K562 (cell line): ENCODE results near the gene LRRC4C.

ENCODE experiments used
- CTCF ChIP-seq, 3 experiments: IDR thresholded peaks in 2 of 3; conservative IDR thresholded peaks in 1 of 3; 2 replicates each; pipeline ENCODE4 v1.5.1; 2011 to 2012; ENCODE audit warnings: low read length in 3 of 3, mild to moderate bottlenecking in 3 of 3, control low read depth in 2 of 3, improper control_type of control experiment in 1 of 3, inconsistent platforms in 1 of 3, low read depth in 1 of 3, mixed read lengths in 1 of 3, moderate library complexity in 1 of 3; ENCODE audit not compliant: insufficient read depth in 2 of 3
- EZH2 ChIP-seq: IDR thresholded peaks from 2 replicates; pipeline ENCODE4 v1.6.1; 2012; ENCODE audit warnings: low read depth, mild to moderate bottlenecking, inconsistent platforms, low read length, borderline replicate concordance
- JUN ChIP-seq, 2 experiments: sonication (generic) in 1 of 2; formaldehyde crosslinking in 1 of 2; IDR thresholded peaks; 2 replicates each; pipeline versions ENCODE4 v1.6.1 to v1.8.0; 2012 to 2022; ENCODE audit warnings: borderline replicate concordance in 2 of 2, mild to moderate bottlenecking in 2 of 2, improper control_type of control experiment in 1 of 2, low read depth in 1 of 2, low read length in 1 of 2, missing genetic modification reagents in 1 of 2
- MAX ChIP-seq: sonication (generic); formaldehyde crosslinking; IDR thresholded peaks from 2 replicates; pipeline ENCODE4 v1.9.0; 2022; ENCODE audit warnings: mild to moderate bottlenecking, missing genetic modification reagents
- POLR2A ChIP-seq: fragments of 450-650 bp; conservative IDR thresholded peaks from 2 replicates; pipeline ENCODE4 v1.6.1; 2016
- RAD21 ChIP-seq, 2 experiments: fragments of 250-450 bp in 1 of 2; fragments of 450-650 bp in 1 of 2; sonication (Bioruptor Pico) in 1 of 2; formaldehyde crosslinking in 1 of 2; IDR thresholded peaks in 1 of 2; conservative IDR thresholded peaks in 1 of 2; 2 replicates each; pipeline versions ENCODE4 v1.4.0 to v1.8.0; 2020 to 2022; ENCODE audit warnings: mild to moderate bottlenecking in 2 of 2, moderate library complexity in 1 of 2
- SAP30 ChIP-seq: fragments of 200-600 bp; sonication (generic); IDR thresholded peaks from 2 replicates; pipeline ENCODE4 v1.6.1; 2012; ENCODE audit warnings: borderline replicate concordance, low read depth, mild to moderate bottlenecking, moderate library complexity, low read length, control low read depth, inconsistent platforms; ENCODE audit not compliant: insufficient read depth, poor library complexity, severe bottlenecking

DNA sequence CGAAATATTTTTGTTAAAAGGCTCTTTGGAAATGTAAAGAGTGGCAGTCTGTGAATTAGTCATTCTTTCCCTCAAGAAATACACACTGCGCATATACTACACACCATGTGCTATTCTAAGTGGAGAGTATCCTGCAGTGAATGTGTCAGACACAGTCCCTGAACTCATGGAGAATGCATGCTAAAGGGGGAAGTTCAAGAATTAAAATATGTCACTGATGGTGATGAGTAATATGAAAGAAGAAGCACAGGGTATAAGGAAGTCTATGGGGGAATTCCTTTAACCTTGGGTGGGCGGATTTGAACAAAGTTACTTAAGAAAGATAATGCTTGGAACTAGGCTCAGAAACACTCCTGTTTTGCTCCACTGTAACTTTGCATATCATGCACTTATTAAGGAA lies 153.0 kb downstream of the LRRC4C start:
- TF ChIP-seq CTCF (IDR thresholded peaks at IDR 0.05 in 2 of 3, conservative IDR thresholded peaks at IDR 0.05 in 1 of 3; ENCODE audit: insufficient read depth in 2 of 3, low read depth in 1 of 3, low read length in 3 of 3) (no peak), JUN (IDR thresholded peaks at IDR 0.05; ENCODE audit: borderline replicate concordance, low read depth, low read length) (no peak), JUN (CRISPR knock-in tag; IDR thresholded peaks at IDR 0.05; ENCODE audit: borderline replicate concordance) (no peak), MAX (CRISPR knock-in tag) (no peak), RAD21 (CRISPR knock-in tag; conservative IDR thresholded peaks at IDR 0.05 in 1 of 2, IDR thresholded peaks at IDR 0.05 in 1 of 2) (no peak), EZH2 (no peak), SAP30 (no peak), POLR2A (no peak)
